Breast epithelium (tissue), 4 donors: ENCODE data around the gene ZNF428. TPM values are rescaled to one million over a fixed set of nuclear protein-coding genes. Genes with fewer than 3 reads are reported as not detected.

Source experiments
- DNase-seq, 2 donors: peaks; one replicate each; pipeline ENCODE4 v3.0.0-alpha.2; 2019; ENCODE audit warnings: low spot score in 2 of 2
- H3K27ac ChIP-seq, 2 donors: fragments of 200-600 bp; sonication (generic) in 1 of 2; one replicate each; pipeline ENCODE4 v1.5.1; 2016 to 2019; ENCODE audit warnings: mild to moderate bottlenecking in 1 of 2
- H3K27me3 ChIP-seq, 2 donors: fragments of 200-600 bp; sonication (generic) in 1 of 2; one replicate each; pipeline versions ENCODE4 v1.5.1 to v1.6.0; 2017 to 2019; ENCODE audit warnings: control low read depth in 1 of 2, mild to moderate bottlenecking in 1 of 2
- H3K36me3 ChIP-seq: fragments of 200-600 bp; one replicate; pipeline ENCODE4 v1.5.1; 2019
- H3K4me1 ChIP-seq, 2 donors: fragments of 200-600 bp; sonication (generic); one replicate each; pipeline ENCODE4 v1.5.1; 2016 to 2019; ENCODE audit warnings: control low read depth in 1 of 2
- H3K4me3 ChIP-seq, 3 donors: fragments of 200-600 bp; sonication (generic); 1 replicate in 2 of 3; 2 replicates in 1 of 3; pipeline ENCODE4 v1.5.1; 2016 to 2019; ENCODE audit warnings: mild to moderate bottlenecking in 3 of 3, moderate library complexity in 2 of 3
- H3K9me3 ChIP-seq, 2 donors: fragments of 200-600 bp; sonication (generic) in 1 of 2; one replicate each; pipeline ENCODE4 v1.5.1; 2016 to 2019; ENCODE audit warnings: control low read depth in 1 of 2
- POLR2A ChIP-seq: fragments of 450-650 bp; IDR thresholded peaks from one replicate; pipeline ENCODE4 v1.6.1; 2016; ENCODE audit warnings: antibody characterized with exemption, mild to moderate bottlenecking, moderate library complexity
- POLR2AphosphoS5 ChIP-seq, 3 donors: sonication (generic); formaldehyde crosslinking; IDR thresholded peaks; one replicate each; pipeline ENCODE4 v1.6.1; 2017; ENCODE audit warnings: antibody characterized with exemption in 3 of 3
- intact Hi-C: fragments of 100-400 bp; cut with DNase I; formaldehyde crosslinking; loops from one replicate; pipeline ENCODE4 v1.15.1; 2023; ENCODE audit warnings: low total_unique reads
- total RNA-seq, 3 donors: library from RNA; depleted of rRNA; stranded (reverse); fragments of >200 nt; gene quantifications; one replicate each; pipeline ENCODE4 v1.1.0, GENCODE V29; 2016
- TF ChIP-seq, protein P1 (sequence below), 3 donors: fragments of 450-650 bp; IDR thresholded peaks; one replicate each; pipeline ENCODE4 v1.5.1; 2016 to 2017; ENCODE audit warnings: antibody characterized with exemption in 3 of 3, mild to moderate bottlenecking in 3 of 3, moderate library complexity in 3 of 3

ZNF428 gene
- total RNA-seq, 3 donors from 2014 or later = 24.7 to 31.1 (median 28.2) TPM

GRCh38 chr19:43562698-43563241 lies 56.7 kb downstream of the ZNF428 start:
- H3K4me1 ChIP-seq = no peaks in the 10 kb centered on the region
- TF ChIP-seq POLR2A (no peak), POLR2AphosphoS5 (IDR thresholded peaks at IDR 0.05) (peak in 1 of 3 donors; percentile 28)
- intact Hi-C loops = no loop called here
- H3K36me3 ChIP-seq = no peaks in the 10 kb centered on the region
- H3K4me3 ChIP-seq = no peak overlapping the region
- no peaks in the 10 kb centered on the region for H3K9me3 ChIP-seq
- peak in 1 of 2 donors; percentile 50 for DNase-seq
- no peaks in the 10 kb centered on the region for H3K27me3 ChIP-seq
- peak overlapping the region in 1 of 2 donors; percentile 69 for H3K27ac ChIP-seq

- no peak for DNase-seq
- Histone ChIP-seq H3K9me3 (no peaks in the 10 kb centered on the region), H3K4me3 (no peak overlapping the region), H3K27me3 (no peaks in the 10 kb centered on the region), H3K27ac (no peak overlapping the region), H3K4me1 (no peaks in the 10 kb centered on the region), H3K36me3 (no peaks in the 10 kb centered on the region)
- intact Hi-C loops = no loop called here
- TF ChIP-seq POLR2AphosphoS5 (IDR thresholded peaks at IDR 0.05) (no peak), POLR2A (no peak)
- TF ChIP-seq, protein P1, sequence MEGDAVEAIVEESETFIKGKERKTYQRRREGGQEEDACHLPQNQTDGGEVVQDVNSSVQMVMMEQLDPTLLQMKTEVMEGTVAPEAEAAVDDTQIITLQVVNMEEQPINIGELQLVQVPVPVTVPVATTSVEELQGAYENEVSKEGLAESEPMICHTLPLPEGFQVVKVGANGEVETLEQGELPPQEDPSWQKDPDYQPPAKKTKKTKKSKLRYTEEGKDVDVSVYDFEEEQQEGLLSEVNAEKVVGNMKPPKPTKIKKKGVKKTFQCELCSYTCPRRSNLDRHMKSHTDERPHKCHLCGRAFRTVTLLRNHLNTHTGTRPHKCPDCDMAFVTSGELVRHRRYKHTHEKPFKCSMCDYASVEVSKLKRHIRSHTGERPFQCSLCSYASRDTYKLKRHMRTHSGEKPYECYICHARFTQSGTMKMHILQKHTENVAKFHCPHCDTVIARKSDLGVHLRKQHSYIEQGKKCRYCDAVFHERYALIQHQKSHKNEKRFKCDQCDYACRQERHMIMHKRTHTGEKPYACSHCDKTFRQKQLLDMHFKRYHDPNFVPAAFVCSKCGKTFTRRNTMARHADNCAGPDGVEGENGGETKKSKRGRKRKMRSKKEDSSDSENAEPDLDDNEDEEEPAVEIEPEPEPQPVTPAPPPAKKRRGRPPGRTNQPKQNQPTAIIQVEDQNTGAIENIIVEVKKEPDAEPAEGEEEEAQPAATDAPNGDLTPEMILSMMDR (IDR thresholded peaks at IDR 0.05) = no peak
Observed at GRCh38 chr19:43562226-43562697, 57.2 kb downstream of the ZNF428 start.

DNA sequence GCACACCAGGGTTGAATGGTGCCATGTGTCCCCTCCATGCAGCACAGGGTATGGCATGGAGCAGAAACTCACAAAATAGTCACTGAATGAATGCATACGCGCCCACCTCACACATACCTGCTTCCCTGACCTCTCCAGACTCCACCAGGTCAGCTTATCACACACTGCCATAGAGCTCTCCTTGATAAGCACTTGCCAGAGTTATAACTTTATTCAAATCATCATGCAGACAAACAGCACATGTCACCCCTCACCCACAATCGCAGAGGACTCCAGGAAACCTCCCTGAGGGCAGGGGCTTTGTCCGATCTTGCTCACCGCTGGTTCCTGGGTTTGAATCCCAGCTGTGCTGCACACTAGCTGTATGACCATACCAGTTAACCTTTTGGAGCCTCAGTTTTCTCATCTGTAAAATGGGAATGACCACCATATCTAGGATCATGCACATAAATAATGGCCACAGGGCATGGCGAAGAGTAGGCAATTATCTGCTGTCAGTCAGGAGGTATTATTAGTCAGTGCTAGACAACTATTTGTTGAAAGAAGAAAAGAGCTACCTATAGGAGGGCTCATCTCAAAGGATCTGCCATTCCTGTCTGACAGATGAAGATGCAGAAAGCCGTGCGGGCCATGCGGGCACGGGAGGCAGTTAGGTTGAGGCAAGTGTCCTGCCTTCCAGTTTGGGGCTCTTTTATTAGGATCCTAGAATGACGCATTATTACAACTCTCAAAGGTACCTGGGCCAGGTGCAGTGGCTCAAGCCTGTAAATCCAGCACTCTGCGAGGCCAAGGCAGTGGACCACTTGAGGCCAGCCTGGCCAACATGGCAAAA lies 58.1 kb downstream of the ZNF428 start:
- Histone ChIP-seq H3K36me3 (no peaks in the 10 kb centered on the region), H3K4me3 (no peak overlapping the region), H3K9me3 (no peaks in the 10 kb centered on the region), H3K27me3 (no peaks in the 10 kb centered on the region), H3K27ac (no peak overlapping the region), H3K4me1 (no peaks in the 10 kb centered on the region)
- intact Hi-C loops = no loop called here
- DNase-seq = no peak
- TF ChIP-seq POLR2AphosphoS5 (IDR thresholded peaks at IDR 0.05) (no peak), POLR2A (no peak)
- TF ChIP-seq, protein P1 (IDR thresholded peaks at IDR 0.05) = no peak

- no peaks in the 10 kb centered on the region for H3K36me3 ChIP-seq
- no peaks in the 10 kb centered on the region for H3K9me3 ChIP-seq
- H3K4me1 ChIP-seq = no peaks in the 10 kb centered on the region
- H3K27me3 ChIP-seq = no peaks in the 10 kb centered on the region
- no peak for TF ChIP-seq POLR2A
- TF ChIP-seq, protein P1 (IDR thresholded peaks at IDR 0.05) = no peak
- TF ChIP-seq POLR2AphosphoS5 (IDR thresholded peaks at IDR 0.05) = no peak
- no peak overlapping the region for H3K27ac ChIP-seq
- DNase-seq = no peak
- H3K4me3 ChIP-seq = no peak overlapping the region
- intact Hi-C loops = no loop called here
Observed at GRCh38 chr19:43560687-43561086, 58.7 kb downstream of the ZNF428 start.

Other genes starting within 250 kb of the ZNF428 start
- not detected for gene TEX101, start 204.7 kb downstream of the ZNF428 start, total RNA-seq
- gene LYPD3, start 154.0 kb downstream of the ZNF428 start, total RNA-seq = 10 to 100 TPM in 1 of 3 donors, 1 to 10 TPM in 1, not detected in 1; 5.2 to 17.6 TPM
- 10 to 100 TPM in 2 of 3 donors, 1 to 10 TPM in 1; 7.5 to 19.5 (median 15.1) TPM for gene PHLDB3, start 114.9 kb downstream of the ZNF428 start, total RNA-seq
- gene ETHE1, start 92.4 kb downstream of the ZNF428 start, total RNA-seq = 10 to 100 TPM; 41.6 to 70.1 (median 59.4) TPM
- under 1 TPM; 0.59 to 0.98 (median 0.64) TPM for gene ZNF575, start 86.4 kb downstream of the ZNF428 start, total RNA-seq
- gene XRCC1, start 44.1 kb downstream of the ZNF428 start, total RNA-seq = 10 to 100 TPM; 21.0 to 30.6 (median 29.0) TPM
- gene PINLYP, start 43.8 kb downstream of the ZNF428 start, total RNA-seq = 10 to 100 TPM in 1 of 3 donors, 1 to 10 TPM in 2; 4.5 to 12.5 (median 6.9) TPM
- 10 to 100 TPM; 14.9 to 17.4 (median 16.1) TPM for gene IRGQ, start 23.5 kb downstream of the ZNF428 start, total RNA-seq
- gene ZNF576, start 23.0 kb downstream of the ZNF428 start, total RNA-seq = 10 to 100 TPM; 14.2 to 18.0 (median 14.8) TPM
- 1 to 10 TPM in 1 of 3 donors, under 1 TPM in 2; 0.32 to 1.6 (median 0.33) TPM for gene SRRM5, start 7.5 kb downstream of the ZNF428 start, total RNA-seq
- 10 to 100 TPM in 2 of 3 donors, 1 to 10 TPM in 1; 2.1 to 20.8 (median 18.0) TPM for gene CADM4, start 20.2 kb upstream of the ZNF428 start, total RNA-seq
- 10 to 100 TPM; 13.3 to 61.0 (median 21.3) TPM for gene PLAUR, start 50.5 kb upstream of the ZNF428 start, total RNA-seq
- not detected for gene IRGC, start 96.4 kb upstream of the ZNF428 start, total RNA-seq
- gene SMG9, start 135.3 kb upstream of the ZNF428 start, total RNA-seq = 10 to 100 TPM; 10.6 to 29.9 (median 20.6) TPM
- gene KCNN4, start 161.3 kb upstream of the ZNF428 start, total RNA-seq = 10 to 100 TPM in 2 of 3 donors, 1 to 10 TPM in 1; 1.9 to 61.9 (median 28.2) TPM
- 1 to 10 TPM in 2 of 3 donors, under 1 TPM in 1; 0.48 to 7.2 (median 6.2) TPM for gene LYPD5, start 182.8 kb upstream of the ZNF428 start, total RNA-seq
- 10 to 100 TPM in 2 of 3 donors, 1 to 10 TPM in 1; 6.9 to 19.6 (median 13.8) TPM for gene ZNF283, start 207.7 kb upstream of the ZNF428 start, total RNA-seq